Muscle layer of duodenum (tissue), 2 donors: Measurements from ENCODE around the gene CCDC69.

ENCODE experiments used
- H3K27ac ChIP-seq: one replicate; pipeline ENCODE4 v1.7.0; 2013; ENCODE audit warnings: mild to moderate bottlenecking, low read length
- H3K27me3 ChIP-seq: one replicate; pipeline ENCODE4 v1.7.0; 2013; ENCODE audit warnings: low read depth, mild to moderate bottlenecking, control low read depth, low read length
- H3K36me3 ChIP-seq, 2 donors: one replicate each; pipeline ENCODE4 v1.7.0; 2013; ENCODE audit warnings: low read length in 2 of 2, control low read depth in 1 of 2, mild to moderate bottlenecking in 1 of 2; ENCODE audit not compliant: insufficient read depth in 2 of 2, control insufficient read depth in 1 of 2
- H3K4me1 ChIP-seq, 2 donors: one replicate each; pipeline ENCODE4 v1.7.0; 2013; ENCODE audit warnings: low read length in 2 of 2, mild to moderate bottlenecking in 2 of 2, control low read depth in 1 of 2, moderate library complexity in 1 of 2; ENCODE audit not compliant: insufficient read depth in 2 of 2, control insufficient read depth in 1 of 2
- H3K4me3 ChIP-seq, 2 donors: one replicate each; pipeline ENCODE4 v1.7.0; 2013; ENCODE audit warnings: low read length in 2 of 2, low read depth in 1 of 2, mild to moderate bottlenecking in 1 of 2
- H3K9me3 ChIP-seq, 2 donors: one replicate each; pipeline ENCODE4 v1.7.0; 2013; ENCODE audit warnings: low read length in 2 of 2, control low read depth in 1 of 2, mild to moderate bottlenecking in 1 of 2; ENCODE audit not compliant: control insufficient read depth in 1 of 2
- donor health status: healthy.

Gene CCDC69, protein sequence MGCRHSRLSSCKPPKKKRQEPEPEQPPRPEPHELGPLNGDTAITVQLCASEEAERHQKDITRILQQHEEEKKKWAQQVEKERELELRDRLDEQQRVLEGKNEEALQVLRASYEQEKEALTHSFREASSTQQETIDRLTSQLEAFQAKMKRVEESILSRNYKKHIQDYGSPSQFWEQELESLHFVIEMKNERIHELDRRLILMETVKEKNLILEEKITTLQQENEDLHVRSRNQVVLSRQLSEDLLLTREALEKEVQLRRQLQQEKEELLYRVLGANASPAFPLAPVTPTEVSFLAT

DNA sequence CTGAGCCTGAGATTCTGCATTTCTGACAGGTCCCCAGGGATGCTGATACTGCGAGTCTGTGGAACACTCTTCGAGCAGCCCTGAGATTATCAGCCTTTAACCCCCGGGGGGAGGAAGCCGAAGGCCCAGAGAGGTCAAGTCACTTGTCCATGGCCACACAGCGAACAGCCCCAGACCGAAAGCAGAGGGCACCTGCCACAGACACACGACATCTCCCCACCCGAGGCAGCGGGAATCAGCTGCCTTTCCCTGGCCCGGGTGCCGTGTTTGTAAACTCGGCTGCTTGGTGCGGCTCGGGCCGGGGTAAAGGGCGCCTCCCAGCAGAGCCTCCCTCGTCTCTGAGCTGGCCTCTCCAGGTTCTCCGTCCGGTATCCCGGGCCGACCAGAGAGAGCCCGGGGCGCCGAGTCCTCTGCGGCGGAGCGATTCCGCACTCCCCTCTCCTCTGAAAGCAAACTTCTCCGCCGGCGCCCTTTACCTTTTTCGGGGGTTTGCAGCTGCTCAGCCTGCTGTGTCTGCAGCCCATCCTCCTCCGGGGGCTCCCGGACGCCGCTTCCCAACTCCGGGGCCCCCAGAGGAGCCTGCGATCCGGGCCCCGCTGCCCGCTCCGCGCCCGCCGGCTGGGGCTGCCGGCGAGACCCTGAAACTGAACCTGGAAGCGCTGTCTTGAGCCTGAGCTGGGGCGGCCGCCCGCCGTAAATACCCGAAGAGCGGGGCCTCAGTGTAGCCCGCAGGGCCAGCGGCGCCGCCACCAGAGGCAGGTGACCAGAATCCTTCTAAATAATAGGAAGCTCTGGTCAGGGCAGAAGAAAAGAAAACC lies at the start of gene CCDC69:
TSS of gene CCDC69 (minus strand) at position 646 of the 818 bp plus-strand sequence. CDS start at position 524, 122 bp downstream.
- Histone ChIP-seq H3K4me1 (peaks cover 15 to 52% of the 10 kb centered on the region in 2 donors), H3K36me3 (no peaks in the 10 kb centered on the region), H3K9me3 (no peaks in the 10 kb centered on the region), H3K27me3 (no peaks in the 10 kb centered on the region), H3K27ac (peak within 1 kb of the TSS; percentile 81), H3K4me3 (peak within 1 kb of the TSS; percentile 79 to 90)

DNA sequence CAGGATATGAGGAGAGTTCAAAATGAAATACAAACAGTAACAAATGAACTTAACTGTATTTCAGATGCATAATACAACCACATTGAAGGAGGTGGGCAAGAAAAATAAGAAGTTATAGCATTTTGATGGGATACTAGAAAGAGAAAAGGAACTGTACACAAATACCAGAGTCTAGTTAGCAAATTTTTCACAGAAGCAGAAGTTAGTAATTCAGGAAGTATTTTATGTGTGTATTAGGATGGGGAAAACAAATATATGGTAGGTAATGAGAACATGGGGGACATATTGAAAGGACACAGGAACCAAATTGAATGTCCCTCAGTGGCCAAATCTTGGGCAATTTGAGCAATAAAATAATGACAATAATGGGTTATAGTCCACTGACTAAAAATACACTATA lies 47.4 kb upstream of the CCDC69 start:
- Histone ChIP-seq H3K27me3 (no peaks in the 10 kb centered on the region), H3K4me1 (no peaks in the 10 kb centered on the region), H3K36me3 (peaks cover 25 to 31% of the 10 kb centered on the region in 2 donors), H3K27ac (no peak overlapping the region), H3K9me3 (no peaks in the 10 kb centered on the region), H3K4me3 (no peak overlapping the region)

DNA sequence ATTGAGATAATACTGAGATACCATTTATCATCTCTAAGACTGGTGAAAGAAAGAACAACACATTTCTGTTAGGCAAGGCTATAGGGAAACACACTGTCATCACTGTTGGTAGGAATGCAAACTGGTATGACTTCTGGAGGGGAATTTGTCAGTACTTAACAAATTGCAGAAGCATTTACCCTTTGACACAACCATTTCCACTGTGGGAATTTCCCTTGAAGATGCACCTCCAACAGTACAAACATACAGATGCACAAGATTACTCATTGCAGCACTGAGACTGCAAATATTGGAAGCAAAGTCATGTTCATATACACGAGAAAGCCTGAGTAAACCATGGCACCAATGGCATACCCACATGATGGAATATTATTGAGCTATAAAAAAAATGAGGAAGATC lies 46.7 kb upstream of the CCDC69 start:
- peaks cover 25 to 35% of the 10 kb centered on the region in 2 donors for H3K36me3 ChIP-seq
- H3K27me3 ChIP-seq = no peaks in the 10 kb centered on the region
- H3K4me3 ChIP-seq = no peak overlapping the region
- H3K27ac ChIP-seq = no peak overlapping the region
- H3K9me3 ChIP-seq = no peaks in the 10 kb centered on the region
- no peaks in the 10 kb centered on the region for H3K4me1 ChIP-seq

DNA sequence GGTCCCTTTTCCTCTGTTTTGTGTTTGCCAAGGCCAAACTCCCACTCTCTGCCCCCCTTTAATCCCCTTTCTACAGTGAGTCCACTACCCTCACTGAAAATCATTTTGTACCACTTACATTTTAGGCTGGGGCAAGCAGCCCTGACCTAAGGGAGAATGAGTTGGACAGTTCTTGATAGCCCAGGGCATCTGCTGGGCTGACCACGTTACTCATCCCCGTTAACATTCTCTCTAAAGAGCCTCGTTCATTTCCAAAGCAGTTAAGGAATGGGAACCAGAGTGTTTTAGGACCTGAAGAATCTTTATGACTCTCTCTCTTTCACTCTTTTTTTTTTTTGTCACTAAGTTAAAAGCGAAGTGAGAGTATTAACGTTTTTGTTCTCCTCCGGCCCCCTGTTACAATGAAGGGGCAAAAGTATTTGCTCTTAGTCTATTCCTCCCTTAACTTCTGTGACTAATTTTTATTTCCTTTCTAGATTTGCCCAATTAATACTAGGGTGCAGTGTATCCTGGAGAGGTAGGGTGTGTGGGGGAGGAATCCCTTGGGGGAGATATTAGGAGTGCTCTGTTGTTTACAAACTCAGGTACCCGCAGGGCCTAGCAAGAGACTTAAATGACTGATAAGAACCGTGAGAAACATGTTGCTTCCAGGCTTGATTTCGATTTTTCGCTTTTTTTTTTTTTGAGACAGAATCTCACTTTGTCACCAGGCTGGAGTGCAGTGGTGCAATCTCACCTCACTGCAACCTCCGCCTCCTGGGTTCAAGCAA lies 43.8 kb upstream of the CCDC69 start:
- peaks cover 25 to 48% of the 10 kb centered on the region in 2 donors for H3K36me3 ChIP-seq
- H3K27ac ChIP-seq = no peak overlapping the region
- H3K4me3 ChIP-seq = no peak overlapping the region
- H3K27me3 ChIP-seq = no peaks in the 10 kb centered on the region
- no peaks in the 10 kb centered on the region for H3K4me1 ChIP-seq
- H3K9me3 ChIP-seq = no peaks in the 10 kb centered on the region

DNA sequence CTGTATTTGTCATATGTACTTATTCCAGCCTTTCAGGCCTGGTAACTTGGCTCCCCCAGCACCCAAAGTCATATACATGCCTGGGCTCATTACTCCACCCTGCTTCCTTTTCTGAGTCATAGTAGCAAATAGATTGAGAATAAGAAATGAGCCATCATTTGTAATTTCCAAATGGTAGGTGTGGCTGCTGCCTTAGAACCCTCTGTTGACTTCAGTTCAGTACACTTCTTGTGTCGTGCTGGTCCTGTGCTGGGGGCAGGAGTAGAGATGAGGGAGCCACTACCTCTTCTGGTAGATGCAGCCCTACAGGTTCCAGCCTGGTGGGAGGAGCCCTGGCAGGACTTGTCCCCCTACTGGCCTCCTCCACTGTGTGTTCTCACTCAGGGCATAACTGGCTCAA lies 40.2 kb upstream of the CCDC69 start:
- no peaks in the 10 kb centered on the region for H3K4me1 ChIP-seq
- no peak overlapping the region for H3K4me3 ChIP-seq
- no peak overlapping the region for H3K27ac ChIP-seq
- no peaks in the 10 kb centered on the region for H3K9me3 ChIP-seq
- H3K27me3 ChIP-seq = no peaks in the 10 kb centered on the region
- H3K36me3 ChIP-seq = peaks cover 16 to 46% of the 10 kb centered on the region in 2 donors

DNA sequence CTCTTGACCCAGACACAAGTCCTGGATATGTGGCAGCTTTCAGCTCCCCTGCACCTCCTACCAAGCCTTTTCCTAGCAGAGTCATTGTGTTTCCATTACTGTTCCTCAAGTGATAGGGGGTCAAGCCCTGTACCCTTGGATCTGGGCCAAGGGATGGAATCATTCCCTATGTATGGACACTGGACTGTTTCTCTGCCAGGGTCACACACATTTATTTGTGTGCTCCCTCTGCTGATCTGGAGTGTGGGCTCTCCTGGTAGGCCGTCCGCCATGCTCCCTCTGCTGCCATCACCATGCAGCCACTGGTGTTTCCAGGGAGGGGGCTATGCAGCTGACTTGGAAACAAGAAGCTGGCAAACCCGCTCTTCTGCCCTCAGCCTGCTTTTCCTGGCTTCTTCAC lies 38.6 kb upstream of the CCDC69 start:
- Histone ChIP-seq H3K36me3 (peaks cover 12 to 34% of the 10 kb centered on the region in 2 donors), H3K4me1 (no peaks in the 10 kb centered on the region), H3K9me3 (no peaks in the 10 kb centered on the region), H3K27ac (no peak overlapping the region), H3K27me3 (no peaks in the 10 kb centered on the region), H3K4me3 (no peak overlapping the region)

DNA sequence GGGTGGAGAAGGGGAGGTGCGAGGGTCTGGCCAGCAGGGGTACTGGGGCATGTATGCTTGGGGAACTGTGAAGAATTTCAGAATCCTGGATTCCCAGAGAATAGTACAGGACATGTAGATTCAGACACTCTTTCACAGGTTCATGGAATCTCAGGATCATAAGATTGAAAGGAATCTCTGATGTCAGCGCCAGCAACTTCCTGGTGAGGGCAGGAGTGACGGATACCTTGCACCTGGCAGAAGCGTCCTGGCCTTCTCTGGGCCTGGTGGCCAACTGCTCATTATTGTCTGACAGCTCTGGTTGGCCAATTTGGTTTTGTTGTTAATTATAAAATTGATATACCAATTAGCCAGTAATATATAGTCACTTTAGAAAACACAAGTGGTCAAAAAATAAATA lies 36.0 kb upstream of the CCDC69 start:
- Histone ChIP-seq H3K27me3 (no peaks in the 10 kb centered on the region), H3K4me1 (no peaks in the 10 kb centered on the region), H3K4me3 (no peak overlapping the region), H3K9me3 (no peaks in the 10 kb centered on the region), H3K27ac (no peak overlapping the region), H3K36me3 (peaks cover 0 to 12% of the 10 kb centered on the region in 2 donors)

DNA sequence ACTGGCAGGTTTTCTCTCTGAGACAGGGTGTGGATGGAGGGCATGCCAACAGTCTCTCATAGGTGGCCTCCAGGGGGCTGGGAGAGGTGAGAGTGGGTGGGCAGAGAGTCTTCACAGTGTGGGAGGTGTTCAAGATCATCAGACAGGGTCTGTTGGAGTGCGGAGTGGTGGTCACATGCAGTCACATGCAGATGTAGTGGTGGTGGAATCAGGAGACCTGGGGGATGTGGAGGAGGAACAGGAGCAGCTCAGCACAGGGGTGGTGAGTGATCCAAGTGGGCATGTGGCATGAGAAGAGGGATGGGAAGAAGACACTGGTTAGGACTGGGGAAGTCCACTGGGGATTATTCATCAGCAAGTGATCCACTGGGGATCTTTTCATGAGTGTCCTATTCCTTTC lies 34.9 kb upstream of the CCDC69 start:
- no peak overlapping the region for H3K27ac ChIP-seq
- H3K4me3 ChIP-seq = no peak overlapping the region
- peaks cover 0 to 8% of the 10 kb centered on the region in 2 donors for H3K36me3 ChIP-seq
- no peaks in the 10 kb centered on the region for H3K9me3 ChIP-seq
- H3K4me1 ChIP-seq = peaks cover 2 to 8% of the 10 kb centered on the region in 2 donors
- no peaks in the 10 kb centered on the region for H3K27me3 ChIP-seq

DNA sequence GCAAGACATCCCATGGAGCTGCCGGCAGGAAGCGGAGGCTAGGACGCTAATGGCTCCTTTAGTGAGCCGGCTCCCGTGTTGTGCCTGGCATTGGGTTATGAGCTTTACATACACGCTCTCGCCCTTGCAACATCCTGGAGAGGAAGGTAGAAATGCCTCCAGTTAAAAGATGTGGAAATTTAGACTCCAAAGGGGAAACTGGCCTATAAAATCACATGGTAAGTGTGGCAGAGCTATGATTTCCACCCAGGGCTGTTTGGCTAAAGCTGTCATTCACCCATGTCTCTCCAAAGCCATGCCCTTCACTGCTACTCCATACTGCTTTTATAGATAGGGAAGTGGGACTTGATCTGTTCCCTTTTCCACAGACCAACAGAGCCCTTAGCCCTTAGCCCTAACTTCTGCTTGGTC lies 34.3 kb upstream of the CCDC69 start:
- Histone ChIP-seq H3K36me3 (peaks cover 0 to 8% of the 10 kb centered on the region in 2 donors), H3K9me3 (no peaks in the 10 kb centered on the region), H3K27ac (no peak overlapping the region), H3K4me3 (no peak overlapping the region), H3K27me3 (no peaks in the 10 kb centered on the region), H3K4me1 (peaks cover 6 to 14% of the 10 kb centered on the region in 2 donors)

DNA sequence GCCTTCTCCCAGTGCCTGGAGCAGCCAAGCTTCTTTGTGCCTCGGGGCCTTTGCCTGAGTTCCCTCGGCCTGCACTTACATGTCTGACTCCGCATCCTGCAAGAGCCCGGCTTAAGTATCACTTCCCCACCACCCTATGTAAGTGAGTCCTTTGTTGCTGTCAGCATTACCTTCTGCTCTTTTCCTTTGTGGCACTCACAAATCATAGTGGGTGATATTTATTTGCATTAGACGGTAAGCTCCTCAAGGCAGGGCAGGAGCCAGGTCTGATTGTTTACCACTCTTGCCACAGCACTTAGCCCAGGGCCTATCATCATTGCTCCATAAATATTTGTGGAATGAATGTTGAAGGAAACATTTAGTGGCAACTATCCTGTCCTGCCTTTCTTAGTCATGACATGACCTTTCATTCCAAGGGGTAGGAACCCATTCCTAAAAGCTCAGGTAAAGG lies 33.9 kb upstream of the CCDC69 start:
- Histone ChIP-seq H3K4me3 (no peak overlapping the region), H3K27ac (no peak overlapping the region), H3K9me3 (no peaks in the 10 kb centered on the region), H3K36me3 (peaks cover 0 to 7% of the 10 kb centered on the region in 2 donors), H3K4me1 (peaks cover 6 to 14% of the 10 kb centered on the region in 2 donors), H3K27me3 (no peaks in the 10 kb centered on the region)
